NCI-H2107 (cell line): ENCODE measurements around the gene KCNIP4.

ENCODE experiments used
- DNase-seq: peaks from one replicate; lab custom pipeline; 2025; lab: John Stamatoyannopoulos, UW

KCNIP4 gene

DNA sequence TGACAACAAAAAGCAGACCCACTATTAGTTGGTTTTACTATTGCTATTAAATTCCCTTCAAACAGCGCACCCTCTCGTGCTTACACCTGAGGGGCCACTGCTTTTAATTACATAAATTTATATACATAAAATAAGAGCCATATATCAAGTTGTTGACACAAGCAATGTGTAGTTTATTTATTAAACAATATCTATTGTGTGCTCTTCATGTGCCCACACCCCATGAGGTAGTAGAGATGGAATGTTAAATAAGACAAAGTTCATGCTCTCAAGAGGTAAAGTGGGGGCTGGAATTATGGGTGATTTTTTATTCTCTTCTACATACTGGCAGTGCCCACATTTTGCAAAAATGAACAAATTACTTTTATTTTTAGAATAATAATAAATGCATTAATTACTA lies 47.3 kb downstream of the KCNIP4 start:
- DNase-seq = no peak

DNA sequence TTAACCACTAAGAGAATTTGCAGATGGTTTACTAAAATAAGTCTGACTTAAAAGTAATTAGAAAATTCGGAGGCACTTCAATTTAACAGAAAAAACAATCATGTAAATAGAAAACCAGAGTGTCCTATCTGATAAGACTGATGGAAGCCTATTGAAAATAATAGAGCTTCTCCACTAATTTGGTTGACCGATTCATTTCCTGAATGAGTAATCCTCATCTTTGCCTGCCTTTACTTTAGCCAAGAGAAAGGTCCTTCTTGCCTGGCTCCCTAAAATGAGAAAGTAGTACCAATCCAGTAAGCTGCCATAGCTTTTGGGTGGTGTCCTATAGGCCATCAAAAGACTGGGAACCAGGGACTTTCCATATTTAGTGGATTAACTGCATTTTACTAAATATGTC lies 48.4 kb downstream of the KCNIP4 start:
- DNase-seq = no peak

DNA sequence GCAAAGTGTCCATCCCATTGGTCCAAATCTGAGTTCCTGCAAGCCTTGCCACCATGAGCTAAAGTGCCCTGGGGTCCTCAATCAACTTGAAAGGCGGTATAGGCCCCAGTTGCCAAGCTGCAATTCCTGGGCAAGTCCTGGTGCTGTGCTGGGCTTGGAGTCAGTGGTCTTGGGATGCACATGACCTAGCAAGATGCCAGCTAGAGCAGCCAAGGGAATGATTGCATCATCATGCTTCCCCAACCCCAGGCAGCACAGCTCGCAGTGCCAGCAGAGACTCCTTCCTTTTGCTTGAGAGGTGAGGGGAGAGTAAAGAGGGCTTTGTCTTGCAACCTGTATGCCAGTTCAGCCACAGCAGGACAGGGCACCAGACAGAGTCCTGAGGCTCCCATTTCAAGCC lies 50.5 kb downstream of the KCNIP4 start:
- DNase-seq = no peak

DNA sequence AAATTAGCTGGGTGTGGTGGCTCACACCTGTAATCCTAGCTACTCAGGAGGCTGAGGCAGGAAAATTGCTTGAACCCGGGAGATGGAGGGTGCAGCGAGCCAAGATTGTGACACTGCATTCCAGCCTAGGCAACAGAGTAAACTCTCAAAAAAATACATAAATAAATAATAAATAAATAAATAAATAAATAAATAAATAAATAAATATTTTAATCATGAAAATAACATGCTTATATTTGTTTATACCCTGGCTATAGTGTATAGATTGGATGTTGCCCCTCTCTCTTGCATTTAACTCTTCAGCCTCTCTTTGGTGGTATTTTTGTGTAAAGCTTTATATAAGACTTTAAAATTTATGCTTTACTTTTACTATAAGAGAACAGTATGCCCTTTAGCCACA lies 51.8 kb downstream of the KCNIP4 start:
- no peak for DNase-seq

DNA sequence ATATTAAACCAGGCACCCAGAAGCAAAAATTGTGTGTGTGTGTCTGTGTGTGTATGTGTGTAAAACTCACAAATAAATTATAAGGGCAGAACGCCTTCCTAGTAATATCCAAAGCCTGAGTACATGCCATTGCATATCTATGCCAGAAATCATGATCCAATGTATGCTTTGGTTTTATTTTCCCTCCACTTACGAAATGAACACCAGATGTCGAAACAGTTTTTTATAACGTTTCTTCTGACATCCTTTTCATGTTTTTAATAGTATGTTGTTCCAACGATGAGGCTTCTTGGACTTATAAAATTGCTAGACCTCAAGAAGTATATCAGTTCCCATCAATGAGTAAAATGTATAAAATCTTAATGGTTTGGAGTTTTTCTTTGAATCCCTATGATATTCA lies 55.4 kb downstream of the KCNIP4 start:
- no peak for DNase-seq

DNA sequence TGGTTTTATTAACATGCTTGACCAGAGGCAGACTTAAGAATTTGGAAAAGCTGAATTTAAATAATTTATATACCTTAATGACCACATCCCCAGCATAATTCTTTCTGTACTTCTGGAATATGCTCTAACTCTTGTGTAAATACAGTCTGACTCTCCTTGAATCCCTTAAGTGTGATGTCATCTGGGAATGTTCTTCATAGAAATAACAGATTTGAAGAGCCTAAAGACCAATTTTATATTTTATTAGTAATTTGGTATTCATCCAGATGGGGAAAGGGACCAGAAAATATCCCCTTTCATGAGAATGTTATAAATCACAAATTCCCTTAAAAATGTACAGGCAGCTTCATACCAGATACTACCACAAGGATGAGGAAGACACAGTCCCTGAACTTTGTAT lies 58.3 kb downstream of the KCNIP4 start:
- DNase-seq = no peak

DNA sequence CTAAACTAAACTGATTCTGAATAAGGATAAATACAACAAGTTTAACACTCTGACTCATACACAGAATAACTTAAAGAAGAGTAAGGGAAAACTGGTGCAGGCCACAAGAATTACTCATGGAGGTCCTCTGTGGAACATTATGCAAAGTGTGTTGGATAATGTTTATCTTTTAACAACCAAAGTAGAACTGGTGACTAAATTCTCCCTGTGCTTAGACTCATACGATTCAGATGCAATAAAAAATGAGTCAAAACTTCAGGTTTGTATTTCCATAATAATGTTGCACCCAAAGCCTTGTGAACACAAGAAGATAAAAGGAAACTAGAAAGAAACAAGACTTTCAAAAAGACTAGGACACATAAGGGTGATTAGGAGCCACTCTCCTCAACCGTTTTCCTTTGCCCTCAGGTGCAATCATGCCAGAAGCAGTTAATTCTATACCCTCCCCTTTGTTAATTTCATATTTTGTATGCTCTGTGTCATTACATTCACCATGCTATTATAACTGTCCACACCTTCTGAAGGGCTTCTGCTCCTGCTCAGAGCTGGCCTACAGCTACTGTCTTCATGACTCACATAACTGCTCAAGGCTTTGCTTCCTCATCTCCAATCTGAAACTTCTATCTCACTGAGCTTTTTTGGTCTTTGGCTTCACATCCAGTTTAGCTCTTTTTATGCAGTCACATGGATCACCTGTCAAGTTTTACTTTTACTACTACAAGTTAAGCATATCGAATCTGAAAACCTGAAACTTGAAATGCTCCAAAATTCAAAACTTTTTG lies 60.2 kb downstream of the KCNIP4 start:
- DNase-seq = no peak

DNA sequence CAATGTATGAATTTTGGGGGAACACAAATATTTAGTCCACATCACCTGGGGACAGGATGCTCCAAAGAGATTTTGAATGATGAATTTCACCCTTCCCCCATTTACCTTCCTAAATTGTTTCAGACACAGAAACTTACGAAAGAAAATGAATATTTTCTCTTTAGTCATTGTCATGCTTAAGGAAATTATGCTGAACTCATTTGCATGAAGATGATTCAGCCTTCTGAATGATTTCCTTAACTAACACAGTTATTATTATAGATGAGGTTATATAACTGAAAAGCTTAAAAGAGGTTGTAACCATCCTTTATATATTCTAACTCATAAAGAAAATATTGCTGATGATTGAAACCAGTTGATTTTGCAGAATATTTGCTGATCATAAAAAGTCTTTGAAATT lies 61.1 kb downstream of the KCNIP4 start:
- DNase-seq = no peak

DNA sequence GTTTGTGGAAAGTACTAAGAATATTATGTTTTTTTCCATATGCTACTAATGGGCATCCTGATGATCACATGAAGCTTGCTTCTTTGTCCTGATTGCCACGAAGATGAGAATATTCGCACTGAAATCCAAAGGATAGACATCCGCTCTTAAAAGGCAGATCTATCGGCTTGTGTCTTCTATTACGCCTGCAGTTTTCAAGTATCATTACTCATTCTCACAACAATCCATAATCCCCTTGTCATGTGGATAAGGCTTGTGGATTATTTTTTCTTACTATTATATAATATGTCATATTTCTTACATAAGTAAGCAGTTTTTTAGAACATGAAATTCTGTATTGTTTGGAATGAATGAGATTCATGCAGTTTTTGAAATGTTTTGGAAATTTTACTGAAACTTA lies 62.8 kb downstream of the KCNIP4 start:
- no peak for DNase-seq

DNA sequence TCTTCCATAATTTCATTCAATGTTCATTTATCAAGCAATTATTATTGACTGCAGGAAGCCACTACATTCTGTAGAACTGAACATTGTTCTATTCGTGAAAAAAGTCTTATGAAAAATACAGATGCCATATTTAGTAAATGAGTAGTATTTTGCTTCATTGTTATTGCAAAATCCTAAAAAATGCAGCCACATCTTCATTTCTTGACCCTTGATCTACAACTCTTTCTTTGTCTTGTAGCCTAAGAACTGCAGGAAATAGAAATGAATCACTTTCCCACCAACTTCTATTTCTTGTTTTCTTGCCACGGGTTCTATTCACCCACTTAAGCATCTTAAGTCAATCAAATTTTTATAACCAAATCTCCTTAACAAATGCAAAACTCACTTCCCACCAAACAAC lies 63.3 kb downstream of the KCNIP4 start:
- DNase-seq = no peak

DNA sequence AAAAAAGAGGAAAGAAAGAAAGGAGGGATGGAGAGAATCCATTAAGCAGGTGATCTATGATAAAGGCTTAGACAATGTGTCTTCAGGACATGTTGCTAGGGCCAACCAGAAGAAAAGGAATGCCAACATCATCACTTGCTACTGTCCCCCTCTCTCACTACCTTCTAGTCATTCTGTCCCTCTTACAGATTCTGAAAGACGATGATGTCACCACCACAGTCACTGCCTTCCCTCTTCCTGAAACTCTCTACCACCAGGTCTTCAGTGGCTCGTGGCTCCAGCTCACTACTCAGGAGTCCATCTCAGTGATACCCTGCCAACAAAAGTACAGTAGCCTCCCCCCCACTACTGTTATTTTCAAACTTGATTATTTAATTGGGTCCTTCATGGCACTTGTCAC lies 64.0 kb downstream of the KCNIP4 start:
- DNase-seq = no peak

DNA sequence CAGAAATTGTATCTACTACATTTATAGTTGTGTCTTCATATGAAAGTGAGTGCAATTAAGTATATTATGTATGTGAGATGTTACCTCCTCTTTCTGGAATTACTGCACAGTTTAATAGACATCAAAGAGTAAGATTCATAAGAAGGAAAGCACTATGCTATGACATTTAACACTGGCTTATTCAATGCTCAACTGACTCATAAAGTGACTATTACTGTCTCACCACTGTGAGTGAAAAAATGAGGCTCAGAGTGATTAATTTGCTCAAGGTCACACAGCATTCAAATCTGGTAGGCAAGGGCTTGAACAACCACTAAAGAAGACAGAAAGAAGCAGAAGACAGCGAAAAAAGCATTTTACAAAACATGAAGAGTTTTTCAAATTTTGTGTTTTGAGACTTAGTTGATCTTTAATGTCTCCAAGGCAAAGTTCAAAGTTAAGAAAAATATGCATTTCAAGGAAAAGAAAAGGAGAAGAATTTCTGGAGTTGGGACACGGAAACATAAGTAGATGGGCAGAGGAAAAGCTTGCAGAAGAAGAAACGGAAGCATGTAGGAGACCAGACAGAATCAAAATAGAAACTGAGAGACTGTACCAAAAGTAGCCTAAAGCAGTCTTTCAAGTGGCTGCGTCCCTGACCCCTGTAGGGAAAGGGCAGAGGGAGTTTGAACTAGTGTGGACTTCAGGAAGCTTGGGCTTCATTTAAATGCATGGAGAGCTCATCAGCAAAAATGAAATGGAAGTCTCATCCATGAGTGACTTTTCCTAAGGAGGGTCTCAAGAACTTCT lies 66.3 kb downstream of the KCNIP4 start:
- DNase-seq = no peak

DNA sequence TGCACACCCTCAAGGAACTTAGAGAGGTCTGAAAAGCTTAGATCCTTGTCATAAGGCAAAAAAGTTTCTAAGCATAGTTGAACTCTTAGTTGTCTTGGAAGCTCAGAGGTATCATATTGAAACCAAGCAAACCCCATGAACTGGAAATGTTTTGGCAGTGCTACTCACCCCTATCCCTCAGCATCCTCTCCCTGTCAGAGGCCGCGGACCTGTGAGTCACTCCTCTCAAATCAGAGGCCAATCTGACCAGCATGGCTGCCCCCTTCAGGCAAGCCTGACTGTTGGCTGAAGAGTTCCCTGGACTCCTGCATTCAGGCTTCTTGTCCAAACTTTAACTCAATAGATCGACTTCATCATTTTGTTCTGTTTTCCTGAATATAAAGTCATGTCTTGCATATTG lies 69.4 kb downstream of the KCNIP4 start:
- DNase-seq = no peak

DNA sequence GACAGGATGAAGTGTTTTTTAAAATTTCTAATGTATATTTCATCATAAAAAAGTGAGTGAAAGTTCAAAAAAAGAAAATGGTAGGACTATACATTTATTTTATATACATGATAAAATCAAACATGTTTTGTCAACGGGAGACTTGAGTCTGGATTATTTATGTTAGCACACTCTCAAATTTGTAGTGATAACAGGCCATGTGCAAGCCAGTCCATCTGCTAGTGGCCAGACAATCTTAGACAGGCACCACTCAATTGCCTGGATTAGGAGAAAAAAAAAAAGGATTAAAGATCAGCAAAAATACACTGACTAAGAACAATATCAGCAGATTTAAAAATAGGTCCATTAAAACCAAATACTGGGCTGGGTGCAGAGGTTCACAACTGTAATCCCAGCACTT lies 71.9 kb downstream of the KCNIP4 start:
- DNase-seq = no peak

DNA sequence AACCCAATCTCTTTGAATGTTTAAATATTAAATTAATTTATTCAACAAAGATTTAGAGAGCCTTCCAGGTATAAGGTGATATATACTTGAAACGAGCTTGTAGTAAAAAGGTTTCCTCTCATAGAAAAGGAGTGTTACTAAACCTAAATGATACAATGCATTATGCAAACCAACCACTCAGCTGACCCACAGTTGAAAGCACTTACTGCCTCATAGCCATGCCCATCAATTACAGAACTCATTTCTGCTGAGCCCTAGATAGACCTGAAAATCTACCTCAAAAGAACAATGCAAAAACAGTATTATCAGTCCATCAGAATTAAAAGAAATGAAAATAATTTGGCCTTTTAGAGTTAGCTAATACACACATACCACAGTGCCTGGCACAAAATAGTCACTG lies 75.4 kb downstream of the KCNIP4 start:
- no peak for DNase-seq

DNA sequence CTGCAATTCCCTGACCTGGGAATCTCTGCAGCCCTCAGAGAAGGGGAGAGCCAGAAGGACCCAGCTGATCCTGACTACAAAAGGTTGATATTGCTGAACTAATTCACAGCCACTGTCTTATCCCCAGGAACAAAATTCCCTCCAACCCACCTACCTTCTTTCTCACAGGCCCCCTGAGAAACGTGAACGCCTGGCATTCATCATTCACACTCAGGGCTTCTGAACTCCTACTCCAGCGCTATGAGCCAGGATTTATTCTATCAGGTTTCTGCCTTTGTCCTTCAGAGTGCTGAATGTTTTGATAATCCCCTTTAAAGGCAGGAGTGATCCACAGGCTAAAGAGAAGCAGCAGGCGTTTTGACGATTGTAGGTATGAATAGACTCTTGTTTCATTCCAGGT lies 76.5 kb downstream of the KCNIP4 start:
- no peak for DNase-seq

DNA sequence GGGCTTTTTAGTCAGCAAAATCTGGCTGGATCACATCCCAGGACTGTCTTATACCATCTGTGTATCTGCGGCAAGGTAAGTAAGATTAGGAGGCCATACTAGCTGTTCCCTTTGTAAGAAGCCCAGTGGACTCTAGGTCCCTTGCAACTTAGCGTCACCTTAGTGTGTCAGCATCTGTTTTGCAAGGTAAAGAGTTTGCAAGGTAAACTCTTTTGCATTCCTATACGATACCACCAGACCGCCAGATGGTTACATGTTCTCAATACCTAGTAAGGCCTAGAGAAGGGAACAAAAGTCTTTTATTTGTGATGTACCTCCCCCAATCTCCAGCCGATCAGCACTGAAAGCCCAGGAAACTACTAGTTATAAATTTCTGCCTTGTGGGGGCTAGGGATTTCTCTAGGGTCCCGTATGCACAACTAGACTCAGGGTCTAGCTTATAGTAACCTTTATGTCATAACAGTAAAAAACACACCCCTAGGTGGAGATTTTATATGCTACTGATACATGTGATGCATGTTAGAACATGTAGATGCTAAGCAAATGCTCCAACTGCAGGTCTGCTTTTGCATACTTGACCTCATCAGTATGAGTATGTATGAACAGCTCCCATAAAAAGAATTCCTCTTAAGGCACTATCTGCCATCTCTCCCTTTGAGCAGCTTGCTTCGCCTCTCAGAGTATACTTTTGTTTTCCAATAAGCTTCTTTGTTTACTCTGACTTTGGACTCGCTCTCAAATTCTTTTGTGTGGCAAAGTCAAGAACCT lies 78.4 kb downstream of the KCNIP4 start:
- DNase-seq = no peak

DNA sequence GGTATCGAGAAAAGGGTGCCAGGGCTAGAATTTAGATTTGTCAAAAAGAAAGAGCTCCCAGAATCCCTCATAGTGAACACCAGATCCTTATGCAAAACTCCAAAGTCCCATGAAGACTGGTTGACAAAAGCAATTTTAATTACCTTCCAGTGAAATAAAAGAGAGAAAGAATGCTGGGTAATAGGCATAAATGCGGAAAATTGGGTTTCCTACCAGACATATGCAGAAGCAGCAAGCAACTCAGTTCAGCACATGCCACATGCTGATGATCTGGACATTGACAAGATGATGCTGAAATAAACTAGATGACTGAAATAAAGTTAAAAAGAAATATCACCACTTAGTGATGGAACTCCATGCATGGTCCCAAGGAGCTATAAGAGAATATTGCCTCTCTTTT lies 83.9 kb downstream of the KCNIP4 start:
- DNase-seq = no peak

DNA sequence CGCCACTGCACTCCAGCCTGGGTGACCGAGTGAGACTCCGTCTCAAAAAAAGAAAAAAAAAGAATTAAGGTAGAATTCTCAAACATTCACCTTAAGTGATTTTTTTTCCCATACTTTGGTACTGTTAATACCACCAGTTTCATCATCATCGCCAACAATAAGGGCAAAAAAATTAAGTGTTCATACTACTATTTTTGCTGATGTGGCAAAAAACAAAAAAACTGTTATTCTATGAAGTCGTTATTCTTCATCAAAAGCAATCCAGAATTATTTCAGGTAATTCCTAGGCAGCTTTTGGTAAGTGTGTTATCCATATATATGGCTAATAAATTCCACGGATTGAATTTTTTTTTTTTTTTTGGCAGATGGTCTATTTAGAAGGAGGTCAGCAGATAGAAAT lies 85.7 kb downstream of the KCNIP4 start:
- no peak for DNase-seq

DNA sequence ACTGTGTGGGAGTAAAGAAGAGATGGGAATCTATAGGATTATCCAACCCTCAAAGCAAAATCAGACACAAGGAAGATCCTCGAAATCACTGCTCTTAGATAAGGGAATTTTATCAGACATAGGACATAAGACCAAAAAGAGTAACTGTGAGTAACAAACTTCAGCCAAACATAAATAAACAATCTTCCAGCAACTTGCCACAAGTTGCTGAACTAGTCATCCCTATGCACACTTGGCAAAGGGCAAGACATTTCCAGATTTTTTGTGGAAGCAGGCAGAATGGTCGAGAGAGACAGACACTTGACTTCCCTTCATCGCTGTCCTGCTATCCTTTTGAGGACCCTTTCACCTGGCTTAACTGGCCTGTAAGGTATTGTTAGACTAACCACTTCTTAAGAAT lies 89.6 kb downstream of the KCNIP4 start:
- DNase-seq = no peak

DNA sequence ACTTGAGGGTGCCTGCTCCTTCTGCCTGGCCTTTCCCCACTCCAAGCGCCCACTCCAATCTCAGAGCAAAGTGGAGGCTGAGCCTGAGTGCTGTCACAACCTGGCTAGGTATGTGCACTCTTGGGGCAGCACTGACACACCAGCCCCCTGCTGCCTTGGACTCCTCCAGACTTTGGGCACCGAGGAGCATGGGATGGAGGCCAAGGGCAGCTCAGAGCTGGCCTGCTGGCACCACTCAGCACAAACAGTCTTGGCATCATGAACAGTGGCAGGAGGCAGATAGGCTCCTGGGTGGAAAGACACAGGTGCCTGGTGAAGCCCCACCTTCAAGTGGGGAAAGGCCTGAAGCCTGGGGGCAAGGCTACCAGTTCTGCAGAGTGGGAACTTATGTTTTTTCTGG lies 91.8 kb downstream of the KCNIP4 start:
- DNase-seq = no peak

DNA sequence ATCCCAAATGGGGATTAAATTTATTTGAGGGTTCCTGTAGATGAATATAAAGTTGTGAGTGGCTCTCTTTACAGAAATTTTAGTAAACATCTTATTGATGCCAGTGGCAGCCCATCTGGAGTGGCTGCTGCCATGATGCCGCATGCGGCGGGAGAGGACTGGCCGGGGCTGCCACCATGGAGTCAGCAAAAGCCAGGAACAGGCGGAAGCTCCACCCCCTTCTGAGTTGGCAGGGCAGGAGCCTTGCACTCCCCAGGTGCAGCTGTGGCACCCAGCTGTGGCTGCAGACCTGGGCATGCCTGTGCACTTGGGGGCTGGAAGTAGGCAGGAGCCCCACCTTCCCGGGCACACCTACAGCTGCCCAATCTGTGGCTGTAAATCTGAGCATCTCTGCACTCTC lies 92.3 kb downstream of the KCNIP4 start:
- no peak for DNase-seq

DNA sequence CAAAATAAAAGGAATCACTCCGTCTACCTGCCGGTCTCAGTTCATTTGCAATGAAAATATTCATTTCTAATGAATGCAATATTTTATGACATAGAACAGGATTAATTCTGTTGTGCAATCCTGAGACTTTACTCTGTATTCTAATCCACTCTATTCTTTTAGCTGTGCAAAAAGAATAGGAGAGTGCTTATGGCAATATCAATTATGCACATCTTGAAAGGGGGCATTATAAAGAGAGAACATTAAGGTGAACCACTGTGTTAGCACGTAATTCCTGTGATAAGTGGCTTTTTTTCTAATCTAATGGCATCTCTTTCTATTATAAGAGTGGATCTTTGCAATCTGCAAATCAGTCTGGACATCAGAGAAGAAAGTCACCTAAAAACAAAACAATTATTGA lies 99.5 kb downstream of the KCNIP4 start:
- DNase-seq = no peak
